ENCODE measurements around the gene CEP97.

CEP97 gene

DNA sequence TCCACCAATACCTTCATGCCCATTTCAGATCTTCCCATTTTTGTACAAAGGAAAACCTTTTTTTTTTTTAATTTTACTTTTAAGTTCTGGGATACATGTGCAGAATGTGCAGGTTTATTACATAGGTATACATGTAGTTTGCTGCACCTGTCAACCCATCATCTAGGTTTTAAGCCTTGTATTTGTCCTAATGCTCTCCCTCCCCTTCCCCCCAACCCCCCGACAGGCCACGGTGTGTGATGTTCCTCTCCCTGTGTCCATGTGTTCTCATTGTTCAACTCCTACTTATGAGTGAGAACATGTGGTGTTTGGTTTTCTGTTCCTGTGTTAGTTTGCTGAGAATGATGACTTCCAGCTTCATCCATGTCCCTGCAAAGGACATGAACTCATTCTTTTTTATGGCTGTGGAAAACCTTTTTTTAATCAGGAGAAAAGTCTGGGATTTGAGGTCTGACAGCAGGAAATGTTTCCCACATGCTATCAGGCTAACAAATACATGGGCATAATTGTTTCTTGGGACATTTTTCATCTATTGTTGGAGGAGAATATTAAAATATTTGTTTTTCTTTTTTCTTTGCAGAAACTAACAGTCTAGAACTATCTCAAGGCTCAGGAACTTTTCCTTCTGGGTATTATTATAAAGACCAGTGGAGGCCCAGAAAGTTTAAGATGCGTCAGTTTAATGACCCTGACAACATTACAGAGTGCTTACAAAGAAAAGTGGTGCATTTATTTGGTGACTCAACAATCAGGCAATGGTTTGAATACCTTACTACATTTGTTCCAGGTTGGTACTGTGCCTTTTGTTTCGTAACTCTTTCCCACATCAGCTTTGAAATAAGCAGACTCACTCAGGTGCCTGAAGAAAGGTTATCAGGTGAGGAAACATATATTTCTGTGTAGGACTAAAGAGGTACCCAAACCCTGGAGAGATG, 92.1 kb downstream of the CEP97 start:
- DNase-seq (ENCODE audit: low read depth, low spot score), result no peak

DNA sequence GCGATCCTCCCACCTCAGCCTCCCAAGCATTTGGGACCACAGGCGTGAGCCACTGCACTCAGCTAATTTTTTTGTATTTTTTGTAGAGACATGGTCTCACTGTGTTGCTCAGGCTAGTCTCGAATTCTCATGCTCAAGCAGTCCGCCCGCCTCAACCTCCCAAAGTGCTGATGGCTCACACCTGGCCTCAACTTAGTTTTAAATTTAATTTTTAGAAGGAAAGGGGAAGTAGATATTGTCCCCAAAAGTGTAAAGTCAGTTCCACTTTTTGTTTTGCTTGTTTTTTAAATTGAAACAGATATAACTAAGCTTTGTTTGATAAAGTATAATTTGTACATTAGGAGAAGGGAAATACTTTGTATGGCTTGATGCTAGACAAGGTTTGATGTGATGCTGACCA, 93.6 kb downstream of the CEP97 start:
- DNase-seq (ENCODE audit: low read depth, low spot score), result no peak

DNA sequence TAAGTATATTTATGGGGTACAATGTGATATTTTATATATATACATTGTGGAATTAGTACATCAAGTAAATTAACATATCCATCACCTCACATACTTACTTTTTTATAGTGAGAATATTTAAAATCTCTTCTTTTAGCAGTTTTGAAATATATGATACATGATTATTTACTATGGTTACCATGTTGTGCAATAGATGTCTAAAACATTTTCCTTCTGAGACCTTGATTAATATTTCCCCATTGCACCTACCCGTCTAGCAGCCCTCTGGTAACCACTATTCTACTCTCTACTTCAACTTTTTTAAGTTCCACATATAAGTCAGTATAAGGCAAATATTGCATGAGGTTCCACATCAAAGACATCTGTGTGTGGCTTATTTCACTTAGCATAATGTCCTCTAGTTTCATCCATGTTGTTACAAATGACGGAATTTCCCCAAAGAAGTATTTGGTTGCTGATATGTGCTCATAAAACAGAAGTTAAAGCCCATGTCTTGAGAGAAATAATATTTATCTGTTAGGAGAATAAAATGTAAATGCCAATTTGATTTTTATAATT, 95.3 kb downstream of the CEP97 start:
- DNase-seq (ENCODE audit: low read depth, low spot score), result no peak
